GM19240 (cell line): ENCODE results near the gene MACROD1.

Experiments used
- DNase-seq: peaks from one replicate; pipeline ENCODE4 v3.0.0; 2011; ENCODE audit warnings: low spot score; ENCODE audit not compliant: insufficient read length

Gene MACROD1

GRCh38 chr11:64018310-64018709 is 147.6 kb downstream of the MACROD1 start:
- no peak for DNase-seq

- no peak for DNase-seq
Observed at GRCh38 chr11:64017945-64018224, 148.0 kb downstream of the MACROD1 start.

GRCh38 chr11:64015935-64016845 is 149.7 kb downstream of the MACROD1 start:
- no peak for DNase-seq

GRCh38 chr11:64015510-64015909 is 150.4 kb downstream of the MACROD1 start:
- no peak for DNase-seq

- no peak for DNase-seq
Observed at GRCh38 chr11:64014356-64014755, 151.6 kb downstream of the MACROD1 start.

GRCh38 chr11:64013141-64013896 is 152.6 kb downstream of the MACROD1 start:
- no peak for DNase-seq

- DNase-seq, result no peak
Observed at GRCh38 chr11:64011371-64011770, 154.5 kb downstream of the MACROD1 start.

- no peak for DNase-seq
Observed at GRCh38 chr11:64010783-64011182, 155.1 kb downstream of the MACROD1 start.

GRCh38 chr11:64009710-64010109 is 156.2 kb downstream of the MACROD1 start:
- no peak for DNase-seq

- no peak for DNase-seq
Observed at GRCh38 chr11:64008914-64009633, 156.8 kb downstream of the MACROD1 start.

GRCh38 chr11:64008283-64008913 is 157.5 kb downstream of the MACROD1 start:
- no peak for DNase-seq

- DNase-seq, result no peak
Observed at GRCh38 chr11:64007629-64008282, 158.2 kb downstream of the MACROD1 start.

GRCh38 chr11:64007160-64007628 is 158.7 kb downstream of the MACROD1 start:
- DNase-seq, result no peak

- no peak for DNase-seq
Observed at GRCh38 chr11:64006398-64006797, 159.5 kb downstream of the MACROD1 start.

GRCh38 chr11:64005691-64006090 is 160.2 kb downstream of the MACROD1 start:
- DNase-seq, result no peak

GRCh38 chr11:64004590-64004984 is 161.3 kb downstream of the MACROD1 start:
- DNase-seq, result no peak

- no peak for DNase-seq
Observed at GRCh38 chr11:64003807-64004589, 161.9 kb downstream of the MACROD1 start.

GRCh38 chr11:64001484-64002420 is 164.2 kb downstream of the MACROD1 start:
- DNase-seq, result no peak
